Fibroblast of the aortic adventitia (primary cell): ENCODE measurements around the gene SELENOF. TPM values are rescaled to one million over a fixed set of nuclear protein-coding genes. Genes with fewer than 3 reads are reported as not detected.

Experiments used
- DNase-seq: peaks from one replicate; pipeline ENCODE4 v3.0.0-alpha.2; 2010; ENCODE audit warnings: low read depth
- H3K4me3 ChIP-seq: 2 replicates; pipeline ENCODE4 v1.5.1; 2011; ENCODE audit warnings: low read depth, mild to moderate bottlenecking, control low read depth, low read length, moderate library complexity
- CTCF ChIP-seq: IDR thresholded peaks from 2 replicates; pipeline ENCODE4 v1.5.1; 2011; ENCODE audit warnings: mild to moderate bottlenecking, low read length, control low read depth, inconsistent platforms; ENCODE audit not compliant: insufficient read depth
- total RNA-seq: library from RNA; depleted of rRNA; stranded (reverse); fragments of >200 nt; gene quantifications from 2 replicates; pipeline ENCODE4 v1.2.3, GENCODE V29; 2012; ENCODE audit warnings: low replicate concordance

SELENOF gene
- total RNA-seq, 1 donor, result 321 TPM

- H3K4me3 ChIP-seq, result no peak overlapping the region
- DNase-seq, result no peak
- no peak for TF ChIP-seq CTCF
These were observed 52.5 kb downstream of the SELENOF start for GRCh38 chr1:86861424-86861823.

- TF ChIP-seq CTCF, result no peak
- no peak overlapping the region for H3K4me3 ChIP-seq
- DNase-seq, result no peak
These were observed 53.5 kb downstream of the SELENOF start for GRCh38 chr1:86860424-86860823.

GRCh38 chr1:86860020-86860419 lies 53.9 kb downstream of the SELENOF start:
- no peak for DNase-seq
- no peak overlapping the region for H3K4me3 ChIP-seq
- no peak for TF ChIP-seq CTCF

- TF ChIP-seq CTCF, result no peak
- no peak for DNase-seq
- no peak overlapping the region for H3K4me3 ChIP-seq
These were observed 55.2 kb downstream of the SELENOF start for GRCh38 chr1:86858524-86859261.

- no peak overlapping the region for H3K4me3 ChIP-seq
- TF ChIP-seq CTCF, result no peak
- DNase-seq, result no peak
These were observed 57.7 kb downstream of the SELENOF start for GRCh38 chr1:86856196-86856595.

- no peak overlapping the region for H3K4me3 ChIP-seq
- no peak for DNase-seq
- no peak for TF ChIP-seq CTCF
These were observed 59.6 kb downstream of the SELENOF start for GRCh38 chr1:86854352-86854751.
